GM12891 (cell line): ENCODE results near the gene RNF157.

Experiments
- POLR2A ChIP-seq: IDR thresholded peaks from 2 replicates; pipeline ENCODE4 v1.6.1; 2011; ENCODE audit warnings: low read depth, low read length, control low read depth
- POLR2AphosphoS5 ChIP-seq: IDR thresholded peaks from 2 replicates; pipeline ENCODE4 v1.6.1; 2011; ENCODE audit warnings: low read depth, low read length, control low read depth

DNA sequence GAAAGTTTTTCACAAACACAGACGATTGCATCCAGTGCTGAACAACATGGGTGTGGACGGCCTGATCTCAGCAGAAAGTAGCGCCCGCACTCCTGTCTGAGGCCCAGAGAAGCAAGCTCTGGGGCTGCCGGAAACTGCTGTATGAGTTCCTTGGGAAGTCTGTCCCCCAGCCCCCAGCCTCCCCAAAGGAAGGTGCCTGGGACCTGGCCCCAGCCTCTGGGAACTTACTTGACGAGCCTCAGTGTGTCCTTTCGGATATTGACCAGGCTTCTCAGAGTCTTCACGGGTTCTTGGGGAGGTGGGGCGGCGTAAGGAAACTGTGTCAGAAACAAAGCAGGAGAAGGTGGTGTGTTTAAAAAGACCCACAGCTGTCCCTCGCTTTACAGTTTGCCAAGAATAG is 66.8 kb downstream of the RNF157 start:
- no peak for TF ChIP-seq POLR2AphosphoS5
- no peak for TF ChIP-seq POLR2A
